Peyer's patch (tissue), 4 donors: Measurements from ENCODE around the gene SIDT2.

ENCODE experiments used
- POLR2A ChIP-seq, 2 donors: fragments of 450-650 bp; IDR thresholded peaks; one replicate each; pipeline ENCODE4 v1.5.1; 2017; ENCODE audit warnings: antibody characterized with exemption in 2 of 2, mild to moderate bottlenecking in 2 of 2, moderate library complexity in 2 of 2
- TF ChIP-seq, protein P1 (sequence below), 6 experiments: fragments of 450-650 bp in 4 of 6; fragments of 200-600 bp in 2 of 6; sonication (generic) in 1 of 6; IDR thresholded peaks; one replicate each; pipeline ENCODE4 v1.5.1; 2017 to 2019; ENCODE audit warnings: antibody characterized with exemption in 6 of 6, mild to moderate bottlenecking in 3 of 6, moderate library complexity in 1 of 6

DNA sequence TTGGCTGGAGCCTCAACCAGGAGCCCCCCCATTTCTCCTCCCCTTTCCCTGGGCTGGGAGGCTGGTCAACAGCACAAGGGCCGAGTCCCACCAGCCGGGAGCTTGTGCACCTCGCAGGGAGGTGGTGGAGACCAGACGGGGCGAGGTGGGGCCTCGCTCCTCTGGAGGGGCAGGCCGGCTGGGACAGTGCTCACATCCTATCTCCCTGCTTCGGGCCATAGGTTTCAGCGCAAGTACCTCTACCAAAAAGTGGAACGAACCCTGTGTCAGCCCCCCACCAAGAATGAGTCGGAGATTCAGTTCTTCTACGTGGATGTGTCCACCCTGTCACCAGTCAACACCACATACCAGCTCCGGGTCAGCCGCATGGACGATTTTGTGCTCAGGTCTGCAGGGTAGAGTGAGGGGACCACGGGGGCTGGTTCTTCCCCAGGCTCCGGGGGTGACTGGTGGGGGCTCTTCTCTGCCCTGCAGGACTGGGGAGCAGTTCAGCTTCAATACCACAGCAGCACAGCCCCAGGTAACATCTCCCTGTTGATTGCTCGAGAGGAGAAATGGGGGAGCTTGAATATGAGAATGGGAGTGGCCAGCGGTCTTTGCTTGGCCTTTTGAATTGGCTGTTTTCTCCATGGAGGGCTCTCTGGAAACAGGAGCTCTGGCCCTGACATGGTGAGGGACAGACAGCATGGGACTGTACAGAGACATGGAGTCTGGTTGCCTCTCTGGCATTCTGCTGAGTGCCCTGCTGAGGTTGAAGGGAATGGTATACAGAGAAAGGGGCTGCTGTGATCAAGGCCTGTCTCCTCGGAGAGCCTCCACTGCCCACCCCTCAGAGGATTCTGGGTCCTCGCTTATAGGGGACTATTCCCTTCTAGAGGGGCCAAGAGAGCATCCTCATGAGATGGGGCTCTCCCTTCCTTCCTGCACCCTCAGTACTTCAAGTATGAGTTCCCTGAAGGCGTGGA, 3.3 kb downstream of the SIDT2 start:
- TF ChIP-seq, protein P1, sequence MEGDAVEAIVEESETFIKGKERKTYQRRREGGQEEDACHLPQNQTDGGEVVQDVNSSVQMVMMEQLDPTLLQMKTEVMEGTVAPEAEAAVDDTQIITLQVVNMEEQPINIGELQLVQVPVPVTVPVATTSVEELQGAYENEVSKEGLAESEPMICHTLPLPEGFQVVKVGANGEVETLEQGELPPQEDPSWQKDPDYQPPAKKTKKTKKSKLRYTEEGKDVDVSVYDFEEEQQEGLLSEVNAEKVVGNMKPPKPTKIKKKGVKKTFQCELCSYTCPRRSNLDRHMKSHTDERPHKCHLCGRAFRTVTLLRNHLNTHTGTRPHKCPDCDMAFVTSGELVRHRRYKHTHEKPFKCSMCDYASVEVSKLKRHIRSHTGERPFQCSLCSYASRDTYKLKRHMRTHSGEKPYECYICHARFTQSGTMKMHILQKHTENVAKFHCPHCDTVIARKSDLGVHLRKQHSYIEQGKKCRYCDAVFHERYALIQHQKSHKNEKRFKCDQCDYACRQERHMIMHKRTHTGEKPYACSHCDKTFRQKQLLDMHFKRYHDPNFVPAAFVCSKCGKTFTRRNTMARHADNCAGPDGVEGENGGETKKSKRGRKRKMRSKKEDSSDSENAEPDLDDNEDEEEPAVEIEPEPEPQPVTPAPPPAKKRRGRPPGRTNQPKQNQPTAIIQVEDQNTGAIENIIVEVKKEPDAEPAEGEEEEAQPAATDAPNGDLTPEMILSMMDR (IDR thresholded peaks at IDR 0.05), result no peak
- TF ChIP-seq POLR2A (IDR thresholded peaks at IDR 0.05), result no peak
